ENCODE results near the gene B3GALNT2.
A peak's percentile ranks its signal among the peaks of the same experiment; 100 is the strongest.

The B3GALNT2 gene

GRCh38 chr1:235513495-235514366 lies 9.5 kb upstream of the B3GALNT2 start:
- peak; percentile 73 for TF ChIP-seq CTCF (IDR thresholded peaks at IDR 0.05)
- H3K27ac ChIP-seq: no peak overlapping the region
- no peak overlapping the region for H3K4me3 ChIP-seq
- no peak for DNase-seq (ENCODE audit: low spot score)

GRCh38 chr1:235511470-235512240 lies 7.4 kb upstream of the B3GALNT2 start:
- no peak for DNase-seq (ENCODE audit: low spot score)
- Histone ChIP-seq H3K4me3 (no peak overlapping the region), H3K27ac (no peak overlapping the region)
- TF ChIP-seq CTCF (IDR thresholded peaks at IDR 0.05): no peak

GRCh38 chr1:235510823-235511222 lies 6.6 kb upstream of the B3GALNT2 start:
- Histone ChIP-seq H3K4me3 (no peak overlapping the region), H3K27ac (no peak overlapping the region)
- DNase-seq (ENCODE audit: low spot score): no peak
- no peak for TF ChIP-seq CTCF (IDR thresholded peaks at IDR 0.05)

GRCh38 chr1:235507623-235508022 lies 3.4 kb upstream of the B3GALNT2 start:
- Histone ChIP-seq H3K4me3 (no peak overlapping the region), H3K27ac (no peak overlapping the region)
- no peak for DNase-seq (ENCODE audit: low spot score)
- no peak for TF ChIP-seq CTCF (IDR thresholded peaks at IDR 0.05)

GRCh38 chr1:235504494-235505222 lies 406 bp upstream of the B3GALNT2 start:
- DNase-seq (ENCODE audit: low spot score): peak; percentile 99
- Histone ChIP-seq H3K4me3 (peak overlapping the region; percentile 98), H3K27ac (peak overlapping the region; percentile 99)
- peak; percentile 75 for TF ChIP-seq CTCF (IDR thresholded peaks at IDR 0.05)

GRCh38 chr1:235503403-235504121 lies 690 bp downstream of the B3GALNT2 start:
- no peak for TF ChIP-seq CTCF (IDR thresholded peaks at IDR 0.05)
- Histone ChIP-seq H3K27ac (peak overlapping the region; percentile 99), H3K4me3 (peak overlapping the region; percentile 98)
- DNase-seq (ENCODE audit: low spot score): no peak

Data from coronary artery (tissue), 2 donors.